ENCODE results near the gene PRDM11.

DNA sequence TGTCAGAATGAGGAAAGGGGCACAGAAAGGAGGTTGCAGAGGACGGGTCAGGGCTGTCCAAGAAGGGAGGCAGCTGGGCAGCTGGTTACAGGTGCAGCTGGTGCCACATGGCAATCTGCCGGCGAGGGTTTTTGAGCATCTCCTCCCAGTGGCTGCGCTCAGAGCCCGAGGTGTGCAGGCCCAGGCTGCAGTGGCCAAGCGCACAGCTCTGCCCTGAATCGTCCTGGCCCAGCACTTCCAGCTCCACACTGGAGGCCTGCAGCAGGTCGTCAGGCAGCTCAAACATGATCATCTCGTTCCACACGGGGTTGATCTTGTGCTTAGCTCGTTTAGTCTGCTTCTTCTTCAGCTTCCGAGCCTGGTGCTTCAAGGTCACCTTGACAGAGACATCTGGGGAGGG, 97.5 kb downstream of the PRDM11 start:
- no peak for TF ChIP-seq POLR2A (IDR thresholded peaks at IDR 0.05)
- TF ChIP-seq, protein P1, sequence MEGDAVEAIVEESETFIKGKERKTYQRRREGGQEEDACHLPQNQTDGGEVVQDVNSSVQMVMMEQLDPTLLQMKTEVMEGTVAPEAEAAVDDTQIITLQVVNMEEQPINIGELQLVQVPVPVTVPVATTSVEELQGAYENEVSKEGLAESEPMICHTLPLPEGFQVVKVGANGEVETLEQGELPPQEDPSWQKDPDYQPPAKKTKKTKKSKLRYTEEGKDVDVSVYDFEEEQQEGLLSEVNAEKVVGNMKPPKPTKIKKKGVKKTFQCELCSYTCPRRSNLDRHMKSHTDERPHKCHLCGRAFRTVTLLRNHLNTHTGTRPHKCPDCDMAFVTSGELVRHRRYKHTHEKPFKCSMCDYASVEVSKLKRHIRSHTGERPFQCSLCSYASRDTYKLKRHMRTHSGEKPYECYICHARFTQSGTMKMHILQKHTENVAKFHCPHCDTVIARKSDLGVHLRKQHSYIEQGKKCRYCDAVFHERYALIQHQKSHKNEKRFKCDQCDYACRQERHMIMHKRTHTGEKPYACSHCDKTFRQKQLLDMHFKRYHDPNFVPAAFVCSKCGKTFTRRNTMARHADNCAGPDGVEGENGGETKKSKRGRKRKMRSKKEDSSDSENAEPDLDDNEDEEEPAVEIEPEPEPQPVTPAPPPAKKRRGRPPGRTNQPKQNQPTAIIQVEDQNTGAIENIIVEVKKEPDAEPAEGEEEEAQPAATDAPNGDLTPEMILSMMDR (IDR thresholded peaks at IDR 0.05), result no peak

Measured in body of pancreas (tissue), 4 donors.